Measurements from ENCODE around the gene SGSH. TPM values are rescaled to one million over a fixed set of nuclear protein-coding genes. Genes with fewer than 3 reads are reported as not detected.
A peak's percentile ranks its signal among the peaks of the same experiment; 100 is the strongest.

The SGSH gene
- total RNA-seq, 1 experiment from 2014 or later, result 21.5 TPM

DNA sequence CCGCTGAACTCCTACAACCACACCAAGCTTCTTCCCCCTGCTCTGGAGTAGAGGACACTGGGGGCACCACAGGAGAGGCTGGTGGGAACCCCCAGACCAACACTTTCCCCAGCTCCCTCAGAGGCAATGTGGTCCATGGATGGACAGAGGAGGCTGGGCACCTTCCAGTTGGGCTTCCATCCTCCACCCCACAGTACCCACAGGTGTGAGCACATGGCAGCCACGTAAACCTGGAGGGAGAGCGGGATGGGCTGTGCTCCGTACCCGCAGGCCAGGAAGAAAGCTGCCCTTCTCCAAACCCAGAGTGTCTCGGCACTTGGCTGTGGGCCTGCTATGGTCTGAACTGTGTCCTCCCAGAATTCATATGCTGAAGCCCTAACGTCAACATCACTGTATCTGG, 1.7 kb downstream of the SGSH start:
- in situ Hi-C loops (cut with HindIII; ENCODE audit: low pct_unique_long_range_greater_than_20kb, low sequenced_read_pairs), result no loop called here
- no peak for DNase-seq (ENCODE audit: low read depth, low spot score)

DNA sequence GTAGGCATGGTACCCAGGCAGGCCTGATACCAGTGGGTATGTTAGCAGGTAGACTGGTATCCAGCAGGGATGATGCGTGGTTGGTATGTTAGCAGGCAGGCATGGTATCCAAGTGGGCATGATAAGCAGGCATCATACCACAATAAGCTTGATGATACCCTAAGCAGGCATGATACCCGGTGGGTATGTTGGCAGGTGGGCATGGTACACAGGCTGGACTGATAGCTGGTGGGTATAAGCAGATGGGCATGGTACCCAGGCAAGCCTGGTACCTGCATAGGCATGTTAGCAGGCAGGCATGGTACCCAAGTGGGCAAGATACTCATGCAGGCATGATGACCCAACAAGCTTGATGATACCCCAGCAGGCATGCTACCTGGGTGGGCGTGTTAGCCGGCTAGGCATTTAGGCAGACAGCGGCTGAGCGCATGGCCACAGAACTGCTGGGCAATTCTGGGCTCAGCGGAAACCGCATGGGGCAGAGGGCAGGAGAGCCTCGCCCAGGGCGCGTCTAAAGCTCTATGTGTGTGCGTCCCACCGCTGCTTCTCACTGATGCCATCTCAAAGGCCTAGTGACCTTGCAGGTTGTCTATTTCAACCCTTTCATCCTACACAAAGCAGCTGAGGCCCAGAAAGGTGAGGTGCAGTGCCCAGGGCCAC, 2.3 kb downstream of the SGSH start:
- DNase-seq (ENCODE audit: low read depth, low spot score), result no peak
- in situ Hi-C loops (cut with HindIII; ENCODE audit: low pct_unique_long_range_greater_than_20kb, low sequenced_read_pairs), result no loop called here

DNA sequence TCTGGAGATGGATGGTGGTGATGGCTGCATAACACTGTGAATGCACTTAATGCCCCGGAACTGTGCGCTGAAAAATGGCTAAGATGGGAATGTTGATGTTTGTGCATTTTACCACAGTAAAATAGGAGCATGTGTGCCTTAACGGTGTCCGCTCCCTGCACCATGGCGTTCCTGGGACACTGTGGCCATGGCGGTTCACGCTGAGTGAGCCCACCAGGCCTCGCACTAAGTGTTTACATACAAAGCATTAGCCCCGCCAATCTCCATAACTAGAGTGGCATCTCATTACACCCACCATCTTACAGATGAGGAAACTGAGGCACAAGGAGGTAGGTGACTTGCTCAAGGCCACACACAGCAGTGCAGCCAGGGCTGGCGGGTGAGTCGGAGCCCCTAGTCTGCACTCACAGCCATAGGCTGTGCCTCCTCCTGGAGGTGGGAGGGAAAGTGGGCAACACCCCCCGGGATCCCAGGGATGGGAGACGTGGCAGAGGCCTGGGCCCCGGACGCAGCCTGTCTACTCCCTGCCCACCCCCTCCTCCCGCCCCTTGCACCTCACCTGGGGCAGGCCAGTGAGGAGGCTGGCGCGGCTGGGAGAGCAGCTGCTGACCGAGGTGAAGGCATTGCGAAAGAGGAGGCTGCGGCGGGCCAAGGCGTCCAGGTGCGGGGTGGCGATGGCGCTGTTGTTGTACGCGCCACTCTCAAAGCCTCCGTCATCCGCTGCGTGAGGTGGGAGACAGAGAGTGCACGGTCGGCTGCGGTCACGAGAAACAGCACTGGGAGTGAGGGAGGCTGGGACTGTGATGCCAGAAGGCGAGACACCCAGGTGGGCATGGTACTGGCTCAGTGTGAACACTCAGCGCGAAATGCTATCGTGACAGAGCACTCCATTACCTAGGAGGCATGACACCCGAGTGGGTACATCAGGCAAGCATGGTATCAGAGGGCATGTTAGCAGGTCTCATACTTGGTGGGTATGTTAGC, 3.4 kb downstream of the SGSH start:
- no peak for DNase-seq (ENCODE audit: low read depth, low spot score)
- in situ Hi-C loops (cut with HindIII; ENCODE audit: low pct_unique_long_range_greater_than_20kb, low sequenced_read_pairs), result no loop called here

DNA sequence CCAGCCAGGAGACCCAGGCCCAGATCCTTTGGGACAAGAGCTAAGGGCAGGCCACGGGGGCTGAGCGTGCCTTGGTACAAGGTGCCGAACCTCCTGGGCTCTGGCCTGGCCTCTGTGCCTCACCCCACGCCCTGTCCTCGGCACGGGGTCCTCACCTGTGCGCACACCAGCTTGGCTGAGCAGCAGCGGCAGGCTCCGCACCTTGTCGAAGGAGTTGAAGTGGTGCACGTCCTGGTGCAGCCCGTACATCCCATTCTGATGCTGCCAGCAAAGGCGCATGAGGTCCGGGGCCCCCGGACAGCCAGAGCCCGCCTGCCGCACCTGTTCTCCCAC, 5.3 kb downstream of the SGSH start:
- DNase-seq (ENCODE audit: low read depth, low spot score), result no peak
- in situ Hi-C loops (cut with HindIII; ENCODE audit: low pct_unique_long_range_greater_than_20kb, low sequenced_read_pairs), result no loop called here

DNA sequence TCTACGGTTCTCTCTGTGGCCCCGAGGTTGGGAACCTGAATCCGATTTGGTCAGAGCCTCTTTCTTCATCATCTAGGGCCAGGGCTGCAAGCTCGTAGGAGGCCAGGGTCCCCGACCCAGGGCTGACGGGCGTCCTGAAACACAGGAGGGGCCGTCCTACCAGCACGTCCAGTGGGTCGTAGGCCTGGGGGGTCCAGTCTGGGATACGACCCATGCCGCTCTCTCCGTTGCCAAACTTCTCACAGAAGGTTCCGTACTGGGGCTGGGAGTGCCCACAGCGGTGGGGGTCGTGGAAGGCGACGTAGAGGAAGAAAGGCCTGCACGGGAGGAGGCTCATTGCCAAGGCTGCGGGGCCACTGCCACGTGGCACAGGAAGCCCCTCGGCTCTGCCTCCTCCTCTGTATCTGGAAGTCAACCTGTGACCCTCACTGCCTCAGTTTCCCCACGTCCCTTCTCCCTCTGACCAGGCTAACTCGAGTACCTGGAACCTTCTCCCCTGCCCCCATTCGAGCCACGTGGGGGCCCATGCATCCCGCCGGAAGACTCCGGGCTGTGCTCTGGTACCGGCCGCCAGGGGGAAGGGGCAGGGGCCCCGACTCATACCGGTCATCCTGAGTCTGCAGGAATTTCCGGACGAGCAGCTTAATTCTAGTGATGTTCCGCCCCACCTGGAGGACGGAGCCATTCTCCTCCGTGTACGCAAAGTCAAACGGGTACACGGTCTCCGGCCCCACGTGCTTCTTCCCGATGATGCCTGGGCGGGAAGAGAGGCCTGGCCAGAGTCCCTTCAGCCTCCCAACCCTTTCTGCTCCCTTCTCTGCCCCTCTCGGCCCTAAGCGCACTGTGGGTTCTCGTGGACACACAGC, 5.9 kb downstream of the SGSH start:
- in situ Hi-C loops (cut with HindIII; ENCODE audit: low pct_unique_long_range_greater_than_20kb, low sequenced_read_pairs), result no loop called here
- DNase-seq (ENCODE audit: low read depth, low spot score), result no peak

DNA sequence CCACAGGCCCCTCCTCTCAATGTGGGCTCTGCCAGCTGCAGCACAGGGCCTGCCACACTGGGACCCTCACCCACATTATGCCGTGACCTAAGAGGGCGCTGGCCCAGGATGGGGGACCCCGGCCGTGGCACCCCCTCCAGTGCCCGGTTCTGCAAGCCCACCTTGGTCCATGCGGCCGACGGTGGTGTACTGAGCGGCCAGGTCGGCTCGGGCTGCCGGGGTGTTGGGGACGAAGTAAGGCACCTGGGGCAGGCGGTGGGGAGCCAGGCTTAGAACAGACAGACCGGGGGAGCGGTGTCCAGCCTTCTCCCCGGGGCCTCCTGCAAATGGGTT, 6.5 kb downstream of the SGSH start:
- in situ Hi-C loops (cut with HindIII; ENCODE audit: low pct_unique_long_range_greater_than_20kb, low sequenced_read_pairs), result no loop called here
- no peak for DNase-seq (ENCODE audit: low read depth, low spot score)

DNA sequence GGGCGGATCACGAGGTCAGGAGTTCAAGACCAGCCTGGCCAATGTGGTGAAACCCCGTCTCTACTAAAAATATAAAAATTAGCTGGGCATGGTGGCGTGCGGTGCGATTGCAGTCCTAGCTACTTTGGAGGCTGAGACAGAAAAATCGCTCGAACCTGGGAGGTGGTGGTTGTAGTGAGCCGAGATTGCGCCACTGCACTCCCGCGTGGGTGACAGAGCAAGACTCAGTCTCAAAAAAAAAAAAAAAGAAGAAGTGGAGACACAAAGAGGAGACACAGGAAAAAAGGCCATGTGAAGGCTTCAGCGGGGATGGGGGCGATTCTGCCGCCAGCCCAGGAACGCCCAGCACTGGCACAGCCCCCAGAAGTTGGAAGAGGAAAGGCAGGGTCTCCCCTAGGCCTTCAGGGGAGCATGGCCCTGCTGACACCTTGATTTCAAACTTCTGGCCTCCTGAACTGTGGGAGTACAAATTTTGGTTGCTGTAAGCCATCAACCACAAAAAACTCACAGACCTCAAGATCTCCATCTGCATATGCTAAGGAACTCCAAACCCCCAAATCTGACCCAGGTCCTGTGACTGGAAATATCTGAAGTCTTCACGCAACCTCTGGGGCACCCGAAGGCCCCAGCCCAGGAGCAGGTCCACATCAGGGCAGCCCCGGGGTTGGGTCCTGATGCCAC, 7.0 kb downstream of the SGSH start:
- DNase-seq (ENCODE audit: low read depth, low spot score), result no peak
- in situ Hi-C loops (cut with HindIII; ENCODE audit: low pct_unique_long_range_greater_than_20kb, low sequenced_read_pairs), result no loop called here

DNA sequence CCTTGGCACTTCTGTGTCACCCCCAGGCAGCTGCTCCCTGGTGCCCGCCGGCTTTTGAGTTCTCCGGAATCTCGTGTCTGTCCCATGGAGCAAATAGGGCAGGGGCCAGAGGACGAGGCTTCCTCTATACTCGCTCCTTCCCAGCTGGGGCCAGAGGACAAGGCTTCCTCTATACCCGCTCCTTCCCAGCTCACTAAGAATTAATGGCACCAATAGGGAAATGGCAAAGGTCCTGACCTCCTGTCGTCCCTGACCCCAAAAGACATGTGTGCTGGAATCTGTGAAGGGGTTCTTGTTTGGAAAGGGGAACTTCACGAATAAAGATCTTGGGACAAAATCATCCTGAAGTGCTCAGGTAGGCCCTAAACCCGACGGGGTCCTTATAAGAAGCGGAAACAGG, 7.6 kb downstream of the SGSH start:
- DNase-seq (ENCODE audit: low read depth, low spot score), result no peak
- in situ Hi-C loops (cut with HindIII; ENCODE audit: low pct_unique_long_range_greater_than_20kb, low sequenced_read_pairs), result no loop called here

DNA sequence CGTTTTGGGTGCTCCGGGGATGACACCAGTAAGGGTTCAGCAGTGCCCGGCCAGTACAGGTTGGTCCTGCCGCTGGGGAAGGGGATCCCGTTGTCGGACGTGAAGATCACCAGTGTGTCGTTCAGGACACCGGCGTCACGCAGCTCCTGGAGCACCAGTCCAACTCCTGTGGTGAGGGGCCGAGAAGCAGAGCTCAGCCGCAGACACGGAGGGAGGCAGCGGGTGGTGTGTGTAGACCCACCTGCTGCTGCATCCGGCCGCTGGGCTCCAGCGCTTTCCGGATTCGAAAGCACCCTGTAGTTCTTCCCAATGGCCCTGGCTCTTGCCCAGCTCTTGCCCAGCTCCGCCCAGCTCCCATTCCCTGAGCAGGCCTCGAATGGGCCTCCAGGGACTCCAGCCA, 8.0 kb downstream of the SGSH start:
- in situ Hi-C loops (cut with HindIII; ENCODE audit: low pct_unique_long_range_greater_than_20kb, low sequenced_read_pairs), result no loop called here
- DNase-seq (ENCODE audit: low read depth, low spot score), result no peak

DNA sequence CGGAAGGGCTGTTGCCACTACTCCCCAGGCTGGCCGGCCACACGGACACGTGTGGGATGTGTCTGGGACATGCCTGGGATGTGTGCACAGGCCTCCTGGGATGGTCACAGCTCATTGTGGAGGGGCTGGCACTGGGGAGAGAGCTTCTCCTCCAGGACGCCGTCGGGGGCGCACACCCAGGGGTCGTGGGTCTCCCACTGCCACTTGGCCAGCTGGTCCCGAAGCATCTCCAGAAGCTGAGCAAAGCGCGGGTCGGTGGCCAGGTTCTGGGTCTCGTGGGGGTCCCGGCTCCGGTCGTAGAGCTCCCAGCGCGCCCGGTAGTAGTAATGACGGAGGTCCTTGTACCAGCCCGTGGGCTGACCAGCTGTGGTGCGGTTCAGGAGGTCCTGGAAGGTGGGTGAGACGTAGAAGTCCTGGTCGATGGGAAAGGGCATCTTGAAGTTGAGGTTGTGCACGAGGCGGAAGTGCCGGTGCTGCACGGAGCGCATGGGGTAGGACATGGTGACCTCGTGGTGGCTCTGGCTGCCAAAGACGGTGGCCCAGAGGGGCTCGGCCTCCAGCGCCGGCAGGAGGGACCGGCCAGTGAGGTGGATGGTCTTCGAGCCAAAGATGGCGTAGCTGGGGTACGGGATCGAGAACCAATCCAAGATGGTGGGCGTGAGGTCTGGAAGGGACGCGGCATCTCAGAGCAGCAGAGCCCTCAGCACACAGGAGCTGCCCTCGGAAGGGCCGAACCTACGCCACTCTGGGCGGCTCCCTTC, 9.6 kb downstream of the SGSH start:
- DNase-seq (ENCODE audit: low read depth, low spot score), result no peak
- in situ Hi-C loops (cut with HindIII; ENCODE audit: low pct_unique_long_range_greater_than_20kb, low sequenced_read_pairs), result no loop called here

DNA sequence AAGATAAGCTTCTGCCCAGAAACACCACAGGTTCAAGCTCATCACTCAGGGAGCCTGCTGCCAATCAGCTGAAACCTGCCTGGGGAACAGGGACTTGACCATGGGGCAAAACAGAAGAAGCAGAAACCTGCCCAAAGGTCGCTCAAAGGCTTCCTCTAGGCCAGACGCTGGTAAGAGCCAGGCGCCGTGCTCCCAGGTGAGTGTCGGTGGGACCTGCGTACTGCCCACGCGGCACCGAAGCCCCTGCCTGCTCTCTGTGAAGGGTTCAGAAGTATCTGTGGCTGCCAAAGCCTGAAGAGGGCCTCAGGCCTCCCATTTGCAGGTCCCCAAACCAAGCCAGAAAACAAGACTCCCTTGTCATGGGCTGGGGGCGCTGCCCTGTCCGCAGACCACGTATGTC, 10.4 kb downstream of the SGSH start:
- no peak for DNase-seq (ENCODE audit: low read depth, low spot score)
- in situ Hi-C loops (cut with HindIII; ENCODE audit: low pct_unique_long_range_greater_than_20kb, low sequenced_read_pairs), result no loop called here

DNA sequence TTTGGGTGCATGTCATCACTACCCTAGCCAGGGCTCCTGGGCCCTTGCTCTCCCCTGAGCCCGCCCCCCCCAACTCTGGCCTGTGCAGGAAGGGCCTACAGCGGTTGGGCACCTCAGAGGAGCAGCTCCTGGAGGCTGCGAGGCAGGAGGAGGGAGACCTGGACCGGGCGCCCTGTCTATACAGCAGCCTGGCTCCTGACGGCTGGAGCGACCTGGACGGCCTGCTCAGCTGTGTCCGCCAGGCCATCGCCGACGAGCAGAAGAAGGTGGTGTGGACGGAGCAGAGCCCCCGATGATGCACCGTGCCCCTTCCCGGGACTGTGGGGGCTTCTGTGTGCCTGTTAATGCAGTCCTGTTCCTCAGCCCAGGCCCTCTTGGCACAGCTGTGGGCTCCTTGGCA, 12.1 kb downstream of the SGSH start:
- no peak for DNase-seq (ENCODE audit: low read depth, low spot score)
- in situ Hi-C loops (cut with HindIII; ENCODE audit: low pct_unique_long_range_greater_than_20kb, low sequenced_read_pairs), result no loop called here

DNA sequence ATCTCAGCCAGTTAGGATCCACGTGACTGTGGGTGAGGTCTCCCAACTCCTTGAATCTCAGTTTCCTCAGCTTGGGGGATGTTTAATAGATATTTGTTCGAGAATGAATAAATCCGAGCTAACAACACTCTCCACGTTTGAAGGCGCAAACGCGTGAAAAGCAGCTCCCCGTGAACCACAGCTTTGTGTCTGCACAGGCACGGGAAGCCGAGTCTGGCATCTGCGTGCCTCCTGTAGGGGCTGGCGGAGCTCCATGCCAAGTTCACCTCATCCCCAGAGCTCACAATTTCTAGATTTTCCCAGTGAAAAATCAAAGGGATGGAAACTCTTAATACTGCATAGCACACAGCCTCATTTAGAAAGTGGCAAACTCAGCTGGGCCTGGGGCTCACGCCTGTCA, 14.3 kb downstream of the SGSH start:
- DNase-seq (ENCODE audit: low read depth, low spot score), result no peak
- in situ Hi-C loops (cut with HindIII; ENCODE audit: low pct_unique_long_range_greater_than_20kb, low sequenced_read_pairs), result no loop called here

DNA sequence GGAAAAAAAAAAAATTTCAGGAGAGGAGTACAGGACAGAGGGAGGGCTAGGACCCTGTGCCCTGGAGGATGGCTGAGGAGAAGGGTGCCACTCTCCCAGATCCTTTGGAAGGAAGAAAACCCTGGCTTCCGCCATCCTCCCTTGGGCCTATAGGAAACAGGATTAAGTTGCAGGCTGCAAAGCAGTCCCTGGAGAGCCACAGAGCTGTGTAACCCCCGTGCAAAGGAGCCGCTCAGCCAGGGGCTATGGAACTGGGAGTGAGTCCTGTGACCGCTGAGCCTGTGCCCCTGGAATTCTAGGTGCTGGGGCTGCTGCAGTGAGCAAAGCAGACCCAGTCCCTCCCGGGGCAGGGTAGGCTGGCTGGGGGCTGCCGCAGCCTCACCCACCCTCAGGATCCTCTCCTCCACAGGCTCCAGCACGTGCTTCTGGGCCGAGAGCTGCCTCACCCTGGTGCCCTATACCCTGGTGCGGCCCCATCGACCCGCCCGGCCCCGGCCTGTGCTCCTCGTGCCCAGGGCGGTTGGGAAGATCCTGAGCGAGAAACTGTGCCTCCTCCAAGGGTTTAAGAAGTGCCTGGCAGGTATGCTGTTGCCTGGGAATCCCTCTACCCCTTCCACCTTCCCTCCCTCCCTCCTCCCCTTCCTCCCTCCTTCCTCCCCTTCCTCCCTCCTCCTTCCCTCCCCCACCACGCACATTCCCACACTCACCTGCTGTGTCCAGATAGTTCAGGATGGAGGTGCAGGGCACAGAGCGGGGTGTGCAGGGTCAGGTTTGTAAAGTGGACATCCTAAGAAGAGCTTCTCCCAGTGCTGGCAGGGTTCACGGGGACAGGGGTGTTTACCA, 15.3 kb downstream of the SGSH start:
- in situ Hi-C loops (cut with HindIII; ENCODE audit: low pct_unique_long_range_greater_than_20kb, low sequenced_read_pairs), result no loop called here
- DNase-seq (ENCODE audit: low read depth, low spot score), result no peak

DNA sequence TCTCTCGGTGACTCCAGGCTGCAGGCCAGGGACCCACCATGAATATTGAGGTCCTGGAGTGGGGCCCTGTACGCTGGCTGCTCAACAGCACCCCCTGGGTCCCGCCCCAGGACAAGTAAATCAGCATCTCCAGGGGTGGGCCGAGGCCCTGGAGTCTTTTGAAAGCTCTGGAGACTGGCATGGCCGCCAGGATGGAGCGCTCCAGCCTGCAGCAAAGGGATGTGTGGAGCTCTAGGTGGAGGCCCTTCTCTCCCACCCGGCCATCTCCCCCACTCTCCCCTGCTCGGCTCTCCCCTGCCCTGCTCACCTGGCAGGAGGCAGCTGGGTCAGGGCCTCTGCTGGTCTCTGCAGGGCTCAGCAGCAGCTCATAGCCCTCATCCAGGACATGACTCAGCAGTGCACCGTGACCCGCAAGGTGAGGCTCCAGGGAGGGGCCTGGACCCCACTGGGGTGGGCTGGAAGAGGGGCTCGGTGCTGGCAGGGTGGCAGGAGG, 16.6 kb downstream of the SGSH start:
- in situ Hi-C loops (cut with HindIII; ENCODE audit: low pct_unique_long_range_greater_than_20kb, low sequenced_read_pairs), result no loop called here
- DNase-seq (ENCODE audit: low read depth, low spot score), result peak; percentile 48

DNA sequence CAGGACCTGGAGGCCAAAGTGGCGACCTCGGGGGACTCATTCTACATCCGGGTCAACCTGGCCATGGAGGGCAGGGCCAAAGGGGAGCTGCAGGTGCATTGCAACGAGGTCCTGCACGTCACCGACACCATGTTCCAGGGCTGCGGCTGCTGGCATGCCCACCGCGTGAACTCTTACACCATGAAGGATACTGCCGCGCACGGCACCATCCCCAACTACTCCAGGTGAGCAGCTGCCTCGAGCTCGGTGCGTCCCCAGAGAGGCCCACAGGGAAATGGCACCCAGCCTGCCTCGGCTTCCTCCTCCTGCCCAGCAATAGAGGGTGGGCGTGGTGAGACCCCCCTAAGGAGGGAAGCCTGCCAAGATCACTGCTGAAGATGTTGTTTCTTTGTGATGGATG, 17.9 kb downstream of the SGSH start:
- in situ Hi-C loops (cut with HindIII; ENCODE audit: low pct_unique_long_range_greater_than_20kb, low sequenced_read_pairs), result no loop called here

More for the DNA sequence above, 17.9 kb downstream of the SGSH start:
- DNase-seq (ENCODE audit: low read depth, low spot score), result no peak

Measured in SK-MEL-5 (cell line).